ENCODE measurements around the gene SUFU.

Gene SUFU

DNA sequence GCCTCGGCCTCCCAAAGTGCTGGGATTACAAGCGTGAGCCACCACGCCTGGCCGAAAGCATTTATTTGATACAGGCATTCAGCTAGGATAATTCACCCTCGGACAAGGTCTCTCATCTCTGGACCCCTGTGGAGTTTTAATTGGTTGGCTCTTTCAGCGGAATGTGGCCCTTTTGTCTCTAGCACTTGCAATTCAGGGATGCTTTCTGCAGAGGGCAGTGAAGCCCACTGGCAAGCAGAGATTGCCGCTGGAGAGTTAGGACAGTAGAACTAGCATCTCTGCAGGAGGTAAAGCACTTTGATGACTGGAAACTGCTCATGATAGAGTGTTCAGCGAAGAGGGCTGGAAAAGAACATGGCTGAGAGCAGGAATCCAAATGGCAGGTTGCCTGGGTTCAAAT is 62.0 kb downstream of the SUFU start:
- Histone ChIP-seq H3K9me3 (ENCODE audit: control insufficient read depth, low read length) (no peaks in the 10 kb centered on the region), H3K4me3 (ENCODE audit: insufficient read depth, low read depth, low read length, poor library complexity, severe bottlenecking) (no peak overlapping the region), H3K4me1 (ENCODE audit: control insufficient read depth, insufficient read depth, low read length, poor library complexity, severe bottlenecking) (no peaks in the 10 kb centered on the region), H3K36me3 (ENCODE audit: control insufficient read depth, insufficient read depth, low read length) (no peaks in the 10 kb centered on the region), H3K27me3 (replicated peaks; ENCODE audit: control insufficient read depth, insufficient read depth, low read length, poor library complexity, severe bottlenecking) (no peaks in the 10 kb centered on the region), H3K27ac (ENCODE audit: insufficient read depth, low read length, poor library complexity, severe bottlenecking) (no peak overlapping the region)
- no peak for DNase-seq

DNA sequence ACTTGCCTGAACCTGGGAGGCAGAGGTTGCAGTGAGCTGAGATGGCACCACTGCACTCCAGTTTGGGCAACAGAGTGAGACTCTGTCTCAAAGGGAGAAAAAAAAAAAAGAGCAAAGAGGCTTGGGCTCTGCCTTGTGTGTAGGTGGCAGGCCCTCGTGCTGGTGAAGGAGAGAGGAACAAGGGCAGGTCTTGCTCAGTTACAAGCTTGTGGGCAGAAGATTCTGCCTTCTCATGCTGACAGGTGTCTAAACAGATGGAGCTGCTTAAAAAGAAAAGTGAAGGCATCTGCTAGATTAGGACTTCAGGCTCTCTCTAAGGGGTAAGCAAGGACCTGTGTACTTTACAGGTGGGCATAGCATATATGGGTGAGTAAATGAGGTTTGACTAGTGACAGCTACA is 75.0 kb downstream of the SUFU start:
- Histone ChIP-seq H3K4me1 (ENCODE audit: control insufficient read depth, insufficient read depth, low read length, poor library complexity, severe bottlenecking) (peaks cover 9% of the 10 kb centered on the region), H3K4me3 (ENCODE audit: insufficient read depth, low read depth, low read length, poor library complexity, severe bottlenecking) (no peak overlapping the region), H3K27ac (ENCODE audit: insufficient read depth, low read length, poor library complexity, severe bottlenecking) (no peak overlapping the region), H3K27me3 (replicated peaks; ENCODE audit: control insufficient read depth, insufficient read depth, low read length, poor library complexity, severe bottlenecking) (no peaks in the 10 kb centered on the region), H3K9me3 (ENCODE audit: control insufficient read depth, low read length) (no peaks in the 10 kb centered on the region), H3K36me3 (ENCODE audit: control insufficient read depth, insufficient read depth, low read length) (no peaks in the 10 kb centered on the region)
- no peak for DNase-seq

DNA sequence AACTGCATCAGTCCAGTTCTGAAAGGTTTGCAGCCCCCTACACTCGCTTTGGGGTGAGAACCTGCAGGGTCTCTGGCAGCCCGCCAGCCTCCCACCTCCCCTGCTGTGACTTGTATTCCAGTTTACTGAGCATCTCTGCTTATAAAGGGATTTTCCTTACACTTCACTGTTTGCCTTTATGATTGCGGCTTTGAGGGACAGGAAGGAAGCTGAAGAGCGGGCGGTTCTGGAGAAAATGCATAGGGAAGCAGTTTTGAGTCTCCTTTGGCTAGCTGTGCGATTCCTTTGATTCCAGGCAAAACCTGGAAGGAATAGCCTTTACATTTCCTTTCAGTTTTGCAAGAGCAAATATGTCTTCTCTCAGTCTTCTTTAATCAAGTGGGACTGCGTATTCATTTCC is 75.6 kb downstream of the SUFU start:
- H3K9me3 ChIP-seq (ENCODE audit: control insufficient read depth, low read length): no peaks in the 10 kb centered on the region
- no peaks in the 10 kb centered on the region for H3K27me3 ChIP-seq (replicated peaks; ENCODE audit: control insufficient read depth, insufficient read depth, low read length, poor library complexity, severe bottlenecking)
- no peak for DNase-seq
- H3K36me3 ChIP-seq (ENCODE audit: control insufficient read depth, insufficient read depth, low read length): no peaks in the 10 kb centered on the region
- no peak overlapping the region for H3K4me3 ChIP-seq (ENCODE audit: insufficient read depth, low read depth, low read length, poor library complexity, severe bottlenecking)
- peaks cover 9% of the 10 kb centered on the region for H3K4me1 ChIP-seq (ENCODE audit: control insufficient read depth, insufficient read depth, low read length, poor library complexity, severe bottlenecking)
- H3K27ac ChIP-seq (ENCODE audit: insufficient read depth, low read length, poor library complexity, severe bottlenecking): no peak overlapping the region

DNA sequence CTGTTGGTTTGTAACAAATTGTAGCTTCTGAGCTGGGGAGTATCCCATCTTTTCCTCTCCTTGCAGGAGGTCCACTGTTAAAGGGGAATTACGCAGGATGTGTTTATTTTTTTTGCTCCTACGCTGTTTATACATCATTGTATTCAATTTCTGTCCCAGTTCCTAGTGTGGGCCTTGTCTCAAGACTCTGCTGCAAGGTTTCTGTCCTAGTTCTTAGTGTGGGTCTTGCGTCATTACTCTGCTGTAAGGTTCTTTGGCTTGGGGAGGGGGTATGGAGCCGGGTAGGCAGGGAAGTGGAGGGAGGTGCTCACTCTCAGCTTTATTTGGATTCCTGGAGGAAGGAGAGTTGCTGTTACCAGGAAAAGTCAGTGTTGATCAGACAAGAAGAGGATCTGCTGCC is 76.5 kb downstream of the SUFU start:
- H3K27ac ChIP-seq (ENCODE audit: insufficient read depth, low read length, poor library complexity, severe bottlenecking): no peak overlapping the region
- H3K4me1 ChIP-seq (ENCODE audit: control insufficient read depth, insufficient read depth, low read length, poor library complexity, severe bottlenecking): peaks cover 9% of the 10 kb centered on the region
- no peak overlapping the region for H3K4me3 ChIP-seq (ENCODE audit: insufficient read depth, low read depth, low read length, poor library complexity, severe bottlenecking)
- DNase-seq: no peak
- no peaks in the 10 kb centered on the region for H3K9me3 ChIP-seq (ENCODE audit: control insufficient read depth, low read length)
- H3K36me3 ChIP-seq (ENCODE audit: control insufficient read depth, insufficient read depth, low read length): no peaks in the 10 kb centered on the region
- no peaks in the 10 kb centered on the region for H3K27me3 ChIP-seq (replicated peaks; ENCODE audit: control insufficient read depth, insufficient read depth, low read length, poor library complexity, severe bottlenecking)

- no peaks in the 10 kb centered on the region for H3K36me3 ChIP-seq (ENCODE audit: control insufficient read depth, insufficient read depth, low read length)
- no peak for DNase-seq
- H3K4me3 ChIP-seq (ENCODE audit: insufficient read depth, low read depth, low read length, poor library complexity, severe bottlenecking): no peak overlapping the region
- no peaks in the 10 kb centered on the region for H3K9me3 ChIP-seq (ENCODE audit: control insufficient read depth, low read length)
- H3K27ac ChIP-seq (ENCODE audit: insufficient read depth, low read length, poor library complexity, severe bottlenecking): no peak overlapping the region
- no peaks in the 10 kb centered on the region for H3K27me3 ChIP-seq (replicated peaks; ENCODE audit: control insufficient read depth, insufficient read depth, low read length, poor library complexity, severe bottlenecking)
- H3K4me1 ChIP-seq (ENCODE audit: control insufficient read depth, insufficient read depth, low read length, poor library complexity, severe bottlenecking): peaks cover 9% of the 10 kb centered on the region
Measured at GRCh38 chr10:102581401-102581800, 77.6 kb downstream of the SUFU start.

DNA sequence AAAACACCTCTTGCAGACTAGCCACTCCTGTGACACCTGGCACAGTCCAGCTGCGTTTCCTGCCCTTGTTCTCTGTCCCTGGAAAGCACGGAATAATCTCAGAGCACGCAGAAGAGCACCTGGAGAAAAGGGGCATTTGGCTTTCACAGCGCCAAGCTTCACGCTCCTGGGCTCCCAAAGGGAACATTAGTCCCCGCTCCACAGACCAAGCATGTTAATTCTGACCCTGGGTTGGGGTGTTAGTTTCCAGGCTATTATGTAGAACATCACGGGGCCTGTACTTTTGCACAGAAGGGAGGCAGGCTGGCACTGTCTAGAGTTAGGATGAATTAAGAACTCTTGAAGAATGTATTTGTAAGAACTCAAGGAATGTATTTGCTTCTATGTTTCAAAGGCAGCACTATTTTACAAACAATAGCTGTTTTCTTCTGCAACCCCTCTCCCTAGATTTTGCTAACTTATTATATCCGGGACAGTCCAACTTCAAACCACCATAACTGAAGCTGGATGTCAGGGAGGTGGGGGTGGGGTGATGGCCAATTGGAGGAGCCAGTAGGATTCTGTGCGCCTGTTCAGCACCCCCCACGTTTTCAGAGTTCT is 78.3 kb downstream of the SUFU start:
- H3K4me1 ChIP-seq (ENCODE audit: control insufficient read depth, insufficient read depth, low read length, poor library complexity, severe bottlenecking): peaks cover 9% of the 10 kb centered on the region
- H3K9me3 ChIP-seq (ENCODE audit: control insufficient read depth, low read length): no peaks in the 10 kb centered on the region
- H3K4me3 ChIP-seq (ENCODE audit: insufficient read depth, low read depth, low read length, poor library complexity, severe bottlenecking): no peak overlapping the region
- DNase-seq: no peak
- no peaks in the 10 kb centered on the region for H3K36me3 ChIP-seq (ENCODE audit: control insufficient read depth, insufficient read depth, low read length)
- H3K27ac ChIP-seq (ENCODE audit: insufficient read depth, low read length, poor library complexity, severe bottlenecking): no peak overlapping the region
- H3K27me3 ChIP-seq (replicated peaks; ENCODE audit: control insufficient read depth, insufficient read depth, low read length, poor library complexity, severe bottlenecking): no peaks in the 10 kb centered on the region

DNA sequence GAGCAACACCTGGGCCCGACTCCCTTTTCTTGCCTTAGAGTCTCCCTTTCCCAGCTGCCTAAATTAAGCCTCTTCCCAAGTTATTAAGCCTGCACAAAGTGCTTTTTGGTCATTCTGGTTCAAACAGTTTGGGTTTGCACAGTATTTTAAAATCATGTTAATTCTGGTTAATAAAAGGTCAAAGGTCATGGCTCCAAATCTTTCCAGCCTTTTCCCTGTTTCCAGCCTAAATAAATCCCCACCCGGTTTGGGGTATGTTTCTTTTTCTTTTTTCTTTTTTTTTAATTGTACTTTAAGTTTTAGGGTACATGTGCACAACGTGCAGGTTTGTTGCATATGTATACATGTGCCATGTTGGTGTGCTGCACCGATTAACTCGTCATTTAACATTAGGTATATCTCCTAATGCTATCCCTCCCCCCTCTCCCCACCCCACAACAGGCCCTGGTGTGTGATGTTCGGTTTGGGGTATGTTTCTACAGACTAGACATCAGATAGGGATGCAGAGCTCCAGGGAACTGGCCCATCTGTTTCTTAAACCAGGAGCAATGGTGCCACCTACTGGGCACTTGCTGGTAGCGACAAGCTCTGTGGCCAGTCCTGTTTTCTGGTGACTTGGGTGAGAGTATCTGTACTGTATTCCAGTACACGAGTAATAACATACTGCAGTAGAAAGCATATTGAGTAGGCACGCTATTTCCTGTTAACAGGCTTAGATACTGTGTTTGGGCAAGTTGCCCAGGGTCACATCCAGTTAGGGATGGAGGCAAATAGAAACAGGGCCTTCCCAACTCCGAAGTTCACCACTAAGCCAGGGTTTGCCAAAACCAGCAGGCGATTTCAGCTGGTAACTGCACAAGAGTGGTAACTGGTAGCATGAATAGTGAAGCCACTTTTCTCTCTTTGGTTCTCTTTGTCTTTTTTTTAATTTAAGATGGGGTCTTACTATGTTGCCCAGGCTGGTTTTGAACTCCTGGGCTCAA is 80.0 kb downstream of the SUFU start:
- DNase-seq: peak; percentile 54 to 70 (median 56)
- Histone ChIP-seq H3K4me3 (ENCODE audit: insufficient read depth, low read depth, low read length, poor library complexity, severe bottlenecking) (no peak overlapping the region), H3K4me1 (ENCODE audit: control insufficient read depth, insufficient read depth, low read length, poor library complexity, severe bottlenecking) (peaks cover 9% of the 10 kb centered on the region), H3K27me3 (replicated peaks; ENCODE audit: control insufficient read depth, insufficient read depth, low read length, poor library complexity, severe bottlenecking) (no peaks in the 10 kb centered on the region), H3K9me3 (ENCODE audit: control insufficient read depth, low read length) (no peaks in the 10 kb centered on the region), H3K36me3 (ENCODE audit: control insufficient read depth, insufficient read depth, low read length) (no peaks in the 10 kb centered on the region), H3K27ac (ENCODE audit: insufficient read depth, low read length, poor library complexity, severe bottlenecking) (no peak overlapping the region)

DNA sequence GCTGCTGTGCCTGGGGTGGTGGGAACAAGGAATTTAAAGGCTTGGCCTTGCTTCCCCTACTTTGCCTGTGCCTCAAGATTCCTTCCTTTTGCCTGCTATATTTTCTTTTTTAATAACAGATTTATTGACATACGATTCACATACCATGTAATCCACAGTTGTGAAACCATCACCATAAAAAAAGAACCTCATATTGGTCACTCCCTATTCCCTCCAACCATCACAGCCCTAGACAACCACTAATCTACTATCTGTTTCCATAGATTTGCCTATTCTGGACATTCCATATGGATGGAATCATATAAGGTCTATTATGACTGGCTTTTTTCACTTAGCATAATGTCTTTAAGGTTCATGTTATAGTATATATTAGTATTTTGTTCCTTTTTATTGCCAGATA is 81.3 kb downstream of the SUFU start:
- no peak overlapping the region for H3K27ac ChIP-seq (ENCODE audit: insufficient read depth, low read length, poor library complexity, severe bottlenecking)
- no peak for DNase-seq
- H3K4me3 ChIP-seq (ENCODE audit: insufficient read depth, low read depth, low read length, poor library complexity, severe bottlenecking): no peak overlapping the region
- H3K27me3 ChIP-seq (replicated peaks; ENCODE audit: control insufficient read depth, insufficient read depth, low read length, poor library complexity, severe bottlenecking): no peaks in the 10 kb centered on the region
- H3K36me3 ChIP-seq (ENCODE audit: control insufficient read depth, insufficient read depth, low read length): no peaks in the 10 kb centered on the region
- no peaks in the 10 kb centered on the region for H3K4me1 ChIP-seq (ENCODE audit: control insufficient read depth, insufficient read depth, low read length, poor library complexity, severe bottlenecking)
- H3K9me3 ChIP-seq (ENCODE audit: control insufficient read depth, low read length): no peaks in the 10 kb centered on the region

DNA sequence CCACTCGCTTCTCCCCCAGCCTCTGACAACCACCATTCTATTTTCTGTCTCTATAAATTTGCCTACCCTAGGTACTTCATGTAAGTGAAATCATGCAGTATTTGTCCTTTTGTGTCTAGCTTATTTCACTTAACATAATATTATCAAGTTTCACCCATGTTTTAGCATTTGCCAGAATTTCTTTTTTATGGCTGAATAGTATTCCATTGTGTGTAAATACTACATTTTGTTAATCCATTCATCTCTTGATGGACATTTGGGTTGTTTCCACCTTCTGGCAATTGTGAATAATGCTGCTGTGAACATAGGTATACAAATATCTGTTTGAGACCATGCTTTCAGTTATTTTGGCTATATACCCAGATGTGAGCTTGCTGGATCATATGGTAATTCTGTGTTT is 83.1 kb downstream of the SUFU start:
- Histone ChIP-seq H3K9me3 (ENCODE audit: control insufficient read depth, low read length) (no peaks in the 10 kb centered on the region), H3K36me3 (ENCODE audit: control insufficient read depth, insufficient read depth, low read length) (no peaks in the 10 kb centered on the region), H3K4me1 (ENCODE audit: control insufficient read depth, insufficient read depth, low read length, poor library complexity, severe bottlenecking) (no peaks in the 10 kb centered on the region), H3K27ac (ENCODE audit: insufficient read depth, low read length, poor library complexity, severe bottlenecking) (no peak overlapping the region), H3K4me3 (ENCODE audit: insufficient read depth, low read depth, low read length, poor library complexity, severe bottlenecking) (no peak overlapping the region), H3K27me3 (replicated peaks; ENCODE audit: control insufficient read depth, insufficient read depth, low read length, poor library complexity, severe bottlenecking) (no peaks in the 10 kb centered on the region)
- DNase-seq: no peak

DNA sequence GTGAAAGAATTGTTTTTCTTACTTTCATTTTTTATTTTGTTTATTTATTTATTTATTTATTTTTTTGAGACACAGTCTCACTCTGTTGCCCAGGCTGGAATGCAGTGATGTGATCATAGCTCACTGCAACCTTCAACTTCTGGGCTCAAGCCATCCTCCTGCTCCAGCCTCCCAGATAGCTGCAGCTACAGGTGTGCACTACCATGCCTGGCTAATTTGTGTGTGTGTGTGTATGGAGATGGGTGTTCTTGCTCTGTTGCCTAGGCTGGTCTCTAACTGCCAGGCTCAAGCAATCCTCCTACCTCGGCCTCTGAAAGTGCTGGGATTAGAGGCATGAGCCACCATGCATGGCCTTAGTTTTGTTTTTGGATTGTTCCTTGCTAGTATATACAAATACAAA is 85.1 kb downstream of the SUFU start:
- Histone ChIP-seq H3K27me3 (replicated peaks; ENCODE audit: control insufficient read depth, insufficient read depth, low read length, poor library complexity, severe bottlenecking) (no peaks in the 10 kb centered on the region), H3K27ac (ENCODE audit: insufficient read depth, low read length, poor library complexity, severe bottlenecking) (no peak overlapping the region), H3K9me3 (ENCODE audit: control insufficient read depth, low read length) (no peaks in the 10 kb centered on the region), H3K4me1 (ENCODE audit: control insufficient read depth, insufficient read depth, low read length, poor library complexity, severe bottlenecking) (no peaks in the 10 kb centered on the region), H3K36me3 (ENCODE audit: control insufficient read depth, insufficient read depth, low read length) (peaks cover 2% of the 10 kb centered on the region), H3K4me3 (ENCODE audit: insufficient read depth, low read depth, low read length, poor library complexity, severe bottlenecking) (no peak overlapping the region)
- no peak for DNase-seq
